CD14-positive monocyte (primary cell): ENCODE results near the gene SNX22. TPM values are rescaled to one million over a fixed set of nuclear protein-coding genes. Genes with fewer than 3 reads are reported as not detected.

Experiments
- DNase-seq, 3 donors: peaks; one replicate each; pipeline ENCODE4 v3.0.0-alpha.2; 2011 to 2022
- H2AFZ ChIP-seq: 2 replicates; pipeline ENCODE4 v1.6.0; 2012; ENCODE audit warnings: mild to moderate bottlenecking, low read depth, low read length, inconsistent platforms; ENCODE audit not compliant: insufficient read depth, poor library complexity, severe bottlenecking
- H3K27ac ChIP-seq, 2 donors: 1 replicate in 1 of 2; 2 replicates in 1 of 2; pipeline ENCODE4 v1.5.1; 2012 to 2013; ENCODE audit warnings: low read length in 2 of 2, control low read depth in 1 of 2, inconsistent platforms in 1 of 2, low read depth in 1 of 2, mild to moderate bottlenecking in 1 of 2
- H3K27me3 ChIP-seq, 2 donors: one replicate each; pipeline versions ENCODE4 v1.6.0 to v1.6.1; 2011 to 2013; ENCODE audit warnings: low read length in 2 of 2; ENCODE audit not compliant: control insufficient read depth in 2 of 2, insufficient read depth in 2 of 2
- H3K36me3 ChIP-seq, 2 donors: replicated peaks in 1 of 2; 1 replicate in 1 of 2; 2 replicates in 1 of 2; pipeline versions ENCODE4 v1.5.1 to v1.6.1; 2012 to 2013; ENCODE audit warnings: low read length in 2 of 2, control low read depth in 1 of 2, inconsistent platforms in 1 of 2, mild to moderate bottlenecking in 1 of 2; ENCODE audit not compliant: insufficient read depth in 2 of 2, control insufficient read depth in 1 of 2
- H3K4me1 ChIP-seq, 2 donors: 1 replicate in 1 of 2; 2 replicates in 1 of 2; pipeline versions ENCODE4 v1.5.1 to v1.6.1; 2012 to 2013; ENCODE audit warnings: low read length in 2 of 2, control low read depth in 1 of 2, inconsistent platforms in 1 of 2, mild to moderate bottlenecking in 1 of 2, moderate library complexity in 1 of 2; ENCODE audit not compliant: insufficient read depth in 2 of 2, control insufficient read depth in 1 of 2
- H3K4me2 ChIP-seq: replicated peaks from 2 replicates; pipeline ENCODE3; 2012; ENCODE audit warnings: low read length, moderate library complexity, mild to moderate bottlenecking; ENCODE audit not compliant: poor library complexity, severe bottlenecking; ENCODE audit errors: extremely low read depth
- H3K4me3 ChIP-seq, 3 experiments: fragments of 200-600 bp in 1 of 3; sonication (generic) in 1 of 3; replicated peaks in 1 of 3; 1 replicate in 2 of 3; 2 replicates in 1 of 3; pipeline ENCODE4 v1.5.1; 2011 to 2013; ENCODE audit warnings: low read length in 3 of 3, mild to moderate bottlenecking in 3 of 3, control low read depth in 2 of 3, low read depth in 2 of 3, inconsistent platforms in 1 of 3, moderate library complexity in 1 of 3
- H3K79me2 ChIP-seq: 2 replicates; pipeline ENCODE4 v1.6.0; 2012; ENCODE audit warnings: mild to moderate bottlenecking, control low read depth, inconsistent platforms, low read length, moderate library complexity; ENCODE audit not compliant: insufficient read depth
- H3K9ac ChIP-seq: 2 replicates; pipeline ENCODE4 v1.6.0; 2017; ENCODE audit warnings: low read length, mild to moderate bottlenecking; ENCODE audit not compliant: insufficient read depth, poor library complexity, severe bottlenecking
- H3K9me3 ChIP-seq, 2 donors: replicated peaks in 1 of 2; 1 replicate in 1 of 2; 2 replicates in 1 of 2; pipeline versions ENCODE4 v1.5.1 to v1.6.1; 2012 to 2013; ENCODE audit warnings: low read length in 2 of 2, control low read depth in 1 of 2; ENCODE audit not compliant: control insufficient read depth in 1 of 2, insufficient read depth in 1 of 2
- H4K20me1 ChIP-seq: 2 replicates; pipeline ENCODE4 v1.6.0; 2012; ENCODE audit warnings: mild to moderate bottlenecking, low read length, control low read depth, moderate library complexity; ENCODE audit not compliant: insufficient read depth
- H3K27ac Mint-ChIP-seq, 7 donors: one replicate each; pipeline ENCODE4 v1.8.0; 2020; ENCODE audit warnings: mild to moderate bottlenecking in 7 of 7, mixed read lengths in 7 of 7, moderate library complexity in 6 of 7, inconsistent platforms in 2 of 7
- H3K27me3 Mint-ChIP-seq, 3 donors: one replicate each; pipeline ENCODE4 v1.8.0; 2021 to 2022; ENCODE audit warnings: low read depth in 3 of 3, mild to moderate bottlenecking in 3 of 3, mixed read lengths in 3 of 3, moderate library complexity in 3 of 3, inconsistent platforms in 1 of 3
- H3K36me3 Mint-ChIP-seq, 2 donors: one replicate each; pipeline ENCODE4 v1.8.0; 2020; ENCODE audit warnings: mixed read lengths in 2 of 2, inconsistent platforms in 1 of 2, mild to moderate bottlenecking in 1 of 2
- H3K4me1 Mint-ChIP-seq: one replicate; pipeline ENCODE4 v1.8.0; 2020; ENCODE audit warnings: mild to moderate bottlenecking, mixed read lengths
- H3K4me3 Mint-ChIP-seq, 2 donors: one replicate each; pipeline ENCODE4 v1.8.0; 2020; ENCODE audit warnings: mild to moderate bottlenecking in 2 of 2, mixed read lengths in 2 of 2, moderate library complexity in 1 of 2
- H3K9me3 Mint-ChIP-seq, 7 donors: one replicate each; pipeline ENCODE4 v1.8.0; 2020 to 2022; ENCODE audit warnings: mixed read lengths in 7 of 7, mild to moderate bottlenecking in 6 of 7, moderate library complexity in 6 of 7, inconsistent platforms in 2 of 7
- CTCF ChIP-seq: fragments of 200-600 bp; IDR thresholded peaks from one replicate; pipeline ENCODE4 v1.8.0; 2022; ENCODE audit warnings: antibody characterized with exemption, mild to moderate bottlenecking
- WGBS: methylation state at CpG from one replicate; pipeline ENCODE4 v1.1.5; 2013; ENCODE audit warnings: missing lambda C conversion rate; ENCODE audit not compliant: insufficient coverage; 5-methylcytosine and 5-hydroxymethylcytosine counted together
- intact Hi-C, 2 donors: fragments of 100-400 bp; cut with micrococcal nuclease; formaldehyde crosslinking; loops; one replicate each; pipeline versions ENCODE4 v1.15.0 to v1.15.1; 2023
- polyA plus RNA-seq, 3 donors: library from polyadenylated mRNA; depleted of rRNA in 1 of 3; unstranded in 2 of 3; stranded (reverse) in 1 of 3; fragments of 300-500 nt in 2 of 3; fragments of >200 nt in 1 of 3; fragmentation: Illumina TruSeq in 2 of 3; gene quantifications; 1 replicate in 2 of 3; 2 replicates in 1 of 3; pipeline ENCODE4 v1.2.3, GENCODE V29; 2012 to 2021

The SNX22 gene
- polyA plus RNA-seq, 3 donors, result 0.19 to 1.2 (median 0.80) TPM

- no peak overlapping the region for H3K4me3 ChIP-seq
- Mint-ChIP-seq H3K27ac (no peak overlapping the region), H3K9me3 (no peaks in the 10 kb centered on the region), H3K36me3 (peaks cover 85 to 96% of the 10 kb centered on the region in 2 donors), H3K27me3 (no peaks in the 10 kb centered on the region), H3K4me3 (no peak overlapping the region), H3K4me1 (no peaks in the 10 kb centered on the region)
- peaks cover 92 to 98% of the 10 kb centered on the region in 2 donors for H3K36me3 ChIP-seq
- no peak overlapping the region for H3K9ac ChIP-seq
- H2AFZ ChIP-seq, result no peak overlapping the region
- no peak overlapping the region for H3K27ac ChIP-seq
- H3K9me3 ChIP-seq, result no peaks in the 10 kb centered on the region
- no peaks in the 10 kb centered on the region for H3K27me3 ChIP-seq
- peaks cover 54% of the 10 kb centered on the region for H4K20me1 ChIP-seq
- no peaks in the 10 kb centered on the region for H3K4me1 ChIP-seq
- DNase-seq, result no peak
- WGBS, result no CpG with 5 or more reads among the region's 3 CpGs
- no peak for TF ChIP-seq CTCF
- no peak overlapping the region for H3K4me2 ChIP-seq
- peaks cover 3% of the 10 kb centered on the region for H3K79me2 ChIP-seq
- intact Hi-C loops, result no loop called here
These were observed 28.6 kb upstream of the SNX22 start for GRCh38 chr15:64122936-64123351.

- peaks cover 87 to 97% of the 10 kb centered on the region in 2 donors for H3K36me3 Mint-ChIP-seq
- no peaks in the 10 kb centered on the region for H3K79me2 ChIP-seq
These were observed 25.6 kb upstream of the SNX22 start for GRCh38 chr15:64125978-64126377.

More at GRCh38 chr15:64125978-64126377, 25.6 kb upstream of the SNX22 start:
- Mint-ChIP-seq H3K4me1 (no peaks in the 10 kb centered on the region), H3K4me3 (no peak overlapping the region), H3K27ac (no peak overlapping the region), H3K9me3 (no peaks in the 10 kb centered on the region), H3K27me3 (no peaks in the 10 kb centered on the region)
- Histone ChIP-seq H4K20me1 (peaks cover 45% of the 10 kb centered on the region), H3K9me3 (no peaks in the 10 kb centered on the region), H3K27me3 (no peaks in the 10 kb centered on the region), H3K27ac (no peak overlapping the region), H3K4me1 (no peaks in the 10 kb centered on the region), H3K4me3 (no peak overlapping the region), H2AFZ (no peak overlapping the region), H3K9ac (no peak overlapping the region), H3K36me3 (peaks cover 93 to 98% of the 10 kb centered on the region in 2 donors), H3K4me2 (no peak overlapping the region)
- intact Hi-C loops, result no loop called here
- TF ChIP-seq CTCF, result no peak
- WGBS, result no CpG with 5 or more reads among the region's 3 CpGs
- DNase-seq, result no peak
